ENCODE data around the gene VEZF1.
A peak's percentile ranks its signal among the peaks of the same experiment; 100 is the strongest.
"Not testable (repeated sequence)": the region's sequence is repeated elsewhere in the genome, so short reads cannot be mapped to it uniquely, and the experiment has no call there.

The VEZF1 gene

GRCh38 chr17:57985675-57985974, 2.4 kb downstream of the VEZF1 start:
- Histone ChIP-seq H3K4me3 (ENCODE audit: insufficient read depth, low read depth, low read length) (peak overlapping the region; percentile 92), H3K27ac (ENCODE audit: insufficient read depth, low read depth, low read length, poor library complexity, severe bottlenecking) (no peak overlapping the region)
- 74 to 83% methylated on average over 1 of the region's 1 CpG for WGBS, 2 experiments

GRCh38 chr17:57984936-57985674, 2.9 kb downstream of the VEZF1 start:
- Histone ChIP-seq H3K27ac (ENCODE audit: insufficient read depth, low read depth, low read length, poor library complexity, severe bottlenecking) (no peak overlapping the region), H3K4me1 (ENCODE audit: control insufficient read depth, insufficient read depth, low read length) (peaks cover 24% of the 10 kb centered on the region), H3K36me3 (ENCODE audit: control insufficient read depth, insufficient read depth, low read length) (peaks cover 25% of the 10 kb centered on the region), H3K4me3 (ENCODE audit: insufficient read depth, low read depth, low read length) (peak overlapping the region; percentile 92), H3K9me3 (ENCODE audit: control insufficient read depth, low read length) (no peaks in the 10 kb centered on the region), H3K27me3 (ENCODE audit: control insufficient read depth, insufficient read depth, low read length, poor library complexity, severe bottlenecking) (no peaks in the 10 kb centered on the region)
- WGBS, 2 experiments = 83 to 90% methylated on average over 2 to 3 of the region's 4 CpGs

More at GRCh38 chr17:57985675-57985974, 2.4 kb downstream of the VEZF1 start:
- Histone ChIP-seq H3K4me1 (ENCODE audit: control insufficient read depth, insufficient read depth, low read length) (peaks cover 24% of the 10 kb centered on the region), H3K36me3 (ENCODE audit: control insufficient read depth, insufficient read depth, low read length) (peaks cover 20% of the 10 kb centered on the region), H3K27me3 (ENCODE audit: control insufficient read depth, insufficient read depth, low read length, poor library complexity, severe bottlenecking) (no peaks in the 10 kb centered on the region), H3K9me3 (ENCODE audit: control insufficient read depth, low read length) (no peaks in the 10 kb centered on the region)

- Histone ChIP-seq H3K4me3 (ENCODE audit: insufficient read depth, low read depth, low read length) (no peak overlapping the region), H3K9me3 (ENCODE audit: control insufficient read depth, low read length) (no peaks in the 10 kb centered on the region), H3K27me3 (ENCODE audit: control insufficient read depth, insufficient read depth, low read length, poor library complexity, severe bottlenecking) (no peaks in the 10 kb centered on the region), H3K4me1 (ENCODE audit: control insufficient read depth, insufficient read depth, low read length) (peaks cover 21% of the 10 kb centered on the region), H3K27ac (ENCODE audit: insufficient read depth, low read depth, low read length, poor library complexity, severe bottlenecking) (no peak overlapping the region), H3K36me3 (ENCODE audit: control insufficient read depth, insufficient read depth, low read length) (peaks cover 32% of the 10 kb centered on the region)
- 84 to 91% methylated on average over 4 of the region's 4 CpGs for WGBS, 2 experiments
Measured at GRCh38 chr17:57984261-57984890, 3.7 kb downstream of the VEZF1 start.

GRCh38 chr17:57983446-57983845, 4.6 kb downstream of the VEZF1 start:
- Histone ChIP-seq H3K9me3 (ENCODE audit: control insufficient read depth, low read length) (no peaks in the 10 kb centered on the region), H3K4me1 (ENCODE audit: control insufficient read depth, insufficient read depth, low read length) (peaks cover 15% of the 10 kb centered on the region), H3K27me3 (ENCODE audit: control insufficient read depth, insufficient read depth, low read length, poor library complexity, severe bottlenecking) (no peaks in the 10 kb centered on the region), H3K4me3 (ENCODE audit: insufficient read depth, low read depth, low read length) (no peak overlapping the region), H3K27ac (ENCODE audit: insufficient read depth, low read depth, low read length, poor library complexity, severe bottlenecking) (no peak overlapping the region), H3K36me3 (ENCODE audit: control insufficient read depth, insufficient read depth, low read length) (peaks cover 41% of the 10 kb centered on the region)
- WGBS, 2 experiments = 96% methylated on average over 1 of the region's 1 CpG

GRCh38 chr17:57982452-57983170, 5.4 kb downstream of the VEZF1 start:
- Histone ChIP-seq H3K4me3 (ENCODE audit: insufficient read depth, low read depth, low read length) (no peak overlapping the region), H3K36me3 (ENCODE audit: control insufficient read depth, insufficient read depth, low read length) (peaks cover 49% of the 10 kb centered on the region), H3K27me3 (ENCODE audit: control insufficient read depth, insufficient read depth, low read length, poor library complexity, severe bottlenecking) (no peaks in the 10 kb centered on the region), H3K9me3 (ENCODE audit: control insufficient read depth, low read length) (no peaks in the 10 kb centered on the region), H3K4me1 (ENCODE audit: control insufficient read depth, insufficient read depth, low read length) (peaks cover 15% of the 10 kb centered on the region), H3K27ac (ENCODE audit: insufficient read depth, low read depth, low read length, poor library complexity, severe bottlenecking) (no peak overlapping the region)
- 94 to 95% methylated on average over 14 of the region's 14 CpGs for WGBS, 2 experiments

GRCh38 chr17:57980522-57980921, 7.5 kb downstream of the VEZF1 start:
- Histone ChIP-seq H3K27me3 (ENCODE audit: control insufficient read depth, insufficient read depth, low read length, poor library complexity, severe bottlenecking) (no peaks in the 10 kb centered on the region), H3K36me3 (ENCODE audit: control insufficient read depth, insufficient read depth, low read length) (peaks cover 68% of the 10 kb centered on the region), H3K9me3 (ENCODE audit: control insufficient read depth, low read length) (no peaks in the 10 kb centered on the region), H3K4me3 (ENCODE audit: insufficient read depth, low read depth, low read length) (no peak overlapping the region), H3K4me1 (ENCODE audit: control insufficient read depth, insufficient read depth, low read length) (peaks cover 14% of the 10 kb centered on the region), H3K27ac (ENCODE audit: insufficient read depth, low read depth, low read length, poor library complexity, severe bottlenecking) (no peak overlapping the region)
- 95% methylated on average over 3 to 4 of the region's 4 CpGs for WGBS, 2 experiments

- Histone ChIP-seq H3K27ac (ENCODE audit: insufficient read depth, low read depth, low read length, poor library complexity, severe bottlenecking) (no peak overlapping the region), H3K36me3 (ENCODE audit: control insufficient read depth, insufficient read depth, low read length) (peaks cover 80% of the 10 kb centered on the region), H3K4me1 (ENCODE audit: control insufficient read depth, insufficient read depth, low read length) (peaks cover 8% of the 10 kb centered on the region), H3K27me3 (ENCODE audit: control insufficient read depth, insufficient read depth, low read length, poor library complexity, severe bottlenecking) (no peaks in the 10 kb centered on the region), H3K9me3 (ENCODE audit: control insufficient read depth, low read length) (no peaks in the 10 kb centered on the region), H3K4me3 (ENCODE audit: insufficient read depth, low read depth, low read length) (no peak overlapping the region)
- 90 to 95% methylated on average over 1 of the region's 1 CpG for WGBS, 2 experiments
Measured at GRCh38 chr17:57979076-57979475, 9.0 kb downstream of the VEZF1 start.

GRCh38 chr17:57976594-57976993, 11.5 kb downstream of the VEZF1 start:
- Histone ChIP-seq H3K4me3 (ENCODE audit: insufficient read depth, low read depth, low read length) (no peak overlapping the region), H3K4me1 (ENCODE audit: control insufficient read depth, insufficient read depth, low read length) (no peaks in the 10 kb centered on the region), H3K27ac (ENCODE audit: insufficient read depth, low read depth, low read length, poor library complexity, severe bottlenecking) (no peak overlapping the region), H3K9me3 (ENCODE audit: control insufficient read depth, low read length) (no peaks in the 10 kb centered on the region), H3K36me3 (ENCODE audit: control insufficient read depth, insufficient read depth, low read length) (peaks cover 66% of the 10 kb centered on the region), H3K27me3 (ENCODE audit: control insufficient read depth, insufficient read depth, low read length, poor library complexity, severe bottlenecking) (no peaks in the 10 kb centered on the region)
- WGBS, 2 experiments = 96 to 97% methylated on average over 3 of the region's 3 CpGs

- Histone ChIP-seq H3K4me3 (ENCODE audit: insufficient read depth, low read depth, low read length) (no peak overlapping the region), H3K27me3 (ENCODE audit: control insufficient read depth, insufficient read depth, low read length, poor library complexity, severe bottlenecking) (no peaks in the 10 kb centered on the region), H3K27ac (ENCODE audit: insufficient read depth, low read depth, low read length, poor library complexity, severe bottlenecking) (no peak overlapping the region), H3K9me3 (ENCODE audit: control insufficient read depth, low read length) (no peaks in the 10 kb centered on the region), H3K4me1 (ENCODE audit: control insufficient read depth, insufficient read depth, low read length) (no peaks in the 10 kb centered on the region), H3K36me3 (ENCODE audit: control insufficient read depth, insufficient read depth, low read length) (peaks cover 55% of the 10 kb centered on the region)
- WGBS, 2 experiments = 95 to 97% methylated on average over 1 of the region's 1 CpG
Measured at GRCh38 chr17:57975044-57975443, 13.0 kb downstream of the VEZF1 start.

GRCh38 chr17:57974053-57974824, 13.8 kb downstream of the VEZF1 start:
- not testable (repeated sequence) for H3K27me3 ChIP-seq (ENCODE audit: control insufficient read depth, insufficient read depth, low read length, poor library complexity, severe bottlenecking); H3K4me3 ChIP-seq (ENCODE audit: insufficient read depth, low read depth, low read length); H3K9me3 ChIP-seq (ENCODE audit: control insufficient read depth, low read length); H3K27ac ChIP-seq (ENCODE audit: insufficient read depth, low read depth, low read length, poor library complexity, severe bottlenecking); H3K4me1 ChIP-seq (ENCODE audit: control insufficient read depth, insufficient read depth, low read length)
- 95 to 97% methylated on average over 4 of the region's 4 CpGs for WGBS, 2 experiments
- peaks cover 47% of the 10 kb centered on the region for H3K36me3 ChIP-seq (ENCODE audit: control insufficient read depth, insufficient read depth, low read length)
